Activated CD8-positive, alpha-beta memory T cell treated with anti-CD3 and anti-CD28 coated beads for 48 hours (primary cell): ENCODE results near the gene ZNF618.

Source experiments
- DNase-seq, 3 experiments: peaks; one replicate each; pipeline ENCODE4 v3.0.0-alpha.2; 2020; ENCODE audit warnings: low read depth in 2 of 3, low spot score in 2 of 3

The ZNF618 gene

GRCh38 chr9:114055061-114055460, 179.0 kb downstream of the ZNF618 start:
- no peak for DNase-seq

- no peak for DNase-seq
Observed at GRCh38 chr9:114055894-114056293, 179.8 kb downstream of the ZNF618 start.

GRCh38 chr9:114056527-114056926, 180.4 kb downstream of the ZNF618 start:
- no peak for DNase-seq

- DNase-seq = no peak
Observed at GRCh38 chr9:114057161-114057885, 181.2 kb downstream of the ZNF618 start.

- no peak for DNase-seq
Observed at GRCh38 chr9:114058688-114059046, 182.6 kb downstream of the ZNF618 start.

- no peak for DNase-seq
Observed at GRCh38 chr9:114059047-114059803, 183.1 kb downstream of the ZNF618 start.

GRCh38 chr9:114060070-114060469, 184.0 kb downstream of the ZNF618 start:
- no peak for DNase-seq

GRCh38 chr9:114060711-114061110, 184.6 kb downstream of the ZNF618 start:
- DNase-seq = no peak

- DNase-seq = no peak
Observed at GRCh38 chr9:114061292-114061691, 185.2 kb downstream of the ZNF618 start.

GRCh38 chr9:114061830-114062474, 185.8 kb downstream of the ZNF618 start:
- no peak for DNase-seq

GRCh38 chr9:114065304-114065703, 189.2 kb downstream of the ZNF618 start:
- DNase-seq = no peak

- DNase-seq = no peak
Observed at GRCh38 chr9:114069476-114070187, 193.5 kb downstream of the ZNF618 start.

- no peak for DNase-seq
Observed at GRCh38 chr9:114070188-114071103, 194.3 kb downstream of the ZNF618 start.

GRCh38 chr9:114071197-114071795, 195.2 kb downstream of the ZNF618 start:
- no peak for DNase-seq

GRCh38 chr9:114072184-114073140, 196.4 kb downstream of the ZNF618 start:
- DNase-seq = no peak

GRCh38 chr9:114075602-114076001, 199.5 kb downstream of the ZNF618 start:
- no peak for DNase-seq

GRCh38 chr9:114076237-114077161, 200.4 kb downstream of the ZNF618 start:
- DNase-seq = no peak
